Cardiac septum (tissue), 1 donor: Measurements from ENCODE around the gene ZNF454. TPM values are rescaled to one million over a fixed set of nuclear protein-coding genes. Genes with fewer than 3 reads are reported as not detected.

Source experiments
- DNase-seq: peaks from one replicate; pipeline ENCODE4 v3.0.0-alpha.2; 2020; ENCODE audit warnings: low spot score
- intact Hi-C: fragments of 100-400 bp; cut with DNase I; formaldehyde crosslinking; loops from one replicate; pipeline ENCODE4 v1.14.0; 2022
- total RNA-seq: library from RNA; stranded (reverse); fragmentation: NEBNext Ultra II Directional; extraction: Animal tissue kit (Norgen Biotek cat#: 25700); gene quantifications from one replicate; pipeline ENCODE4 v1.2.1, GENCODE V29; 2021
- donor health status: DM: no; HTN: no; CAD: no.

Gene ZNF454
- total RNA-seq, 1 donor from 2014 or later: 1.7 TPM

GRCh38 chr5:178991190-178992145 is 50.5 kb downstream of the ZNF454 start:
- intact Hi-C loops: no loop called here
- no peak for DNase-seq

DNA sequence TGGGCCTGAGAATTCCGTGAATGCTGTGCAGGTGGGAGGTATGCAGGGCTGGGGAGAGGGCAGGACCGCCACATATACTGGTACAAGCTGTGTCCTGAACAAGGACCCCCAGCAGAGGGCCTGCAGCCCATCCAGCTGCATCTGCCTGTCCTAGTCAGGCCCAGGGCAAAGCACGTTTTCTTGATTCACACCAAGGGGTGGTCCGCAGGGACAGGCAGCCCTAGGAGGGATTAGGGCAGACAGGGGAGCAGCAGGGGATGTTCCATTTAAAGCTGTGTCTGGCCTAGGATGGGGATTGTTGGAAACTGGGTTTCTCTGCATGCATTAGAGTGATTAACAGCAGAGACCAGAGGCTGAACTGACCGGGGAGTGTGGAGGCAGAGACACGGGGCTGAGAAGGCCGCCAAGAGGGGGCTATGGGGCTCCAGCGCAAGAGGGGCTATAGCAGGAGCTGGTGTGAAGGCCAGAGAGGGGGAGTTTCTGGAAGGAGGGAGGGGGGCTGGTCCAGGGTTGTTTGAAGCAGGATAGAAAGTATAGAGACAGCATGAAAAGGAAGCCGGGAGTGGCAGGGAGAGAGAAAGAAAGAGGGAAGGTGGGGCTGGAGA is 51.4 kb downstream of the ZNF454 start:
- no peak for DNase-seq
- intact Hi-C loops: no loop called here

DNA sequence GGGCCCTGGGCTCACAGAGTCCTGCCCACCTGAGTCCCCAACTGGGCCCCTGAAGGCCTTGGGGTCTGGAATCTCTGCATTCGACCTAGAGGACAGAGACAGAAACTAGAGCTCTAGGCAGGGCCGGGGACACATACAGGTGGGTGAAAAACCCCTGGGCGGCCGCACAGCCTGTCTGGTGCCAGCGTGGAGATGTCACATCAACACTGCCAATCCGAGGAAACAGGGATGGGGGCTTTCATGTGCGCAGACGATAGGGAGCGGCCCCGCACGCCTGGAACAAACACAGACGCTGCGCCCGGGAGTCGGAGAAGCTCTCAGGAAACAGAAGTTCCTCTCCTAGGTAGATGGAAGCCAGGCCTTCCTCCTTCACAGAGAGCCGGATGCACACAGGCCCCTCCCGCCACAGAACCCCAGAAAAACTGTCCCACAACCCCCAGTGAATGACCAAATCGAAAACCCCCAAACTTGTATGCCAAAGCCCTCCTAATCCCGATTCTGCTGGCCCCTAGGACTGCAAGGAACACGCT is 52.3 kb downstream of the ZNF454 start:
- DNase-seq: no peak
- intact Hi-C loops: no loop called here

DNA sequence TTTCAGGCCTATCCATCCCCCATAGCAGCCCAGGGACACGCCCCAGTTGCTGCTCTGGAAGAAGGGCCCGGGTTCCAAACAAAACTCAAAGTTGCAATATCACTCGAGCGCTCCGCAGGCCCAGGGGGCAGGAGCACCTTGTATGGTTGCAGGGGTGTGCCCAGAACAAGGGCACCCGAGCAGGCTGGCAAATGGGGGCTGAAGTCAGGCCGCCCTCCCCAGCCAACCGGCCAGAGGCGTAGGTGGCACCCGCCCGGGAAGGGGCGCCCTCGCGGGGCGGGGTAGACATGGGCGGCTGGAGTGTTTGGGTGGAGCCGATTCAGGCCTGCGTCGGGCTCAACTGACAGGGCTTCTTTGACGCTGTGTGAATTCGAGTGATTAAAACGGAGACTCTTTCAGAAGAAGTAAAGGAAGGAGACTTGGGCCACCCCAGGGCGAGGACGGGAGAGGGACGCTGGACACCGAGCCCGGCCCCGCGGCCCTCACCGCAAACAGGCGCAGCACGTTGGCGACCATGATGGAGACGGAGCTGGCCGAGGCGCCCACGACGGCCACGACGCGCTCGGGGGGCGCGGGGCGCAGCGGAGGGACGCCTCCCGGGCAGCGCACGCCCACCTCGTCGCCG is 53.1 kb downstream of the ZNF454 start:
- DNase-seq: no peak
- intact Hi-C loops: no loop called here

GRCh38 chr5:178994580-178995340 is 53.8 kb downstream of the ZNF454 start, which contains the start of gene GRM6:
TSS of gene GRM6 (minus strand) at chr5:178995320. CDS start at chr5:178994944, 376 bp downstream.
- no peak for DNase-seq
- intact Hi-C loops: no loop called here

DNA sequence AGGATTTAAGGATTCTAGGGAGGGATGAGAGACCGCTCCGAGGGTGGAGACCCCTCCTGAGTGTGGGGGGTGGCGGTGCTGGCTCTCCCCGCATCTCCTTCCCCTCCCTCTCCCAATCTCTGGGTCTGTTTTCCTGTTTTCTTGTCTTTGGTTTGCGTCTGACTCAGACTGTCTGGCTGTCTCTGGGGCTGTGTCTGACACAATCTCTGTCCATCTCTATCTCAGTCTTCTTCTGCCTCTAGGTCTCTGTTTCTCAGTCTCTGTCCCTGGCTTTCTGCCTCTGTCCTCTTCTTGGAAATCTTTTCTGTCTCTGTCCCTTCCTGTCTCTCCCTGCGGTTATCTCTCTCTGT is 54.3 kb downstream of the ZNF454 start:
- intact Hi-C loops: no loop called here
- no peak for DNase-seq

- intact Hi-C loops: no loop called here
- no peak for DNase-seq
These were observed 55.2 kb downstream of the ZNF454 start for GRCh38 chr5:178996156-178996555.

- DNase-seq: no peak
- intact Hi-C loops: no loop called here
These were observed 56.2 kb downstream of the ZNF454 start for GRCh38 chr5:178997191-178997590.

DNA sequence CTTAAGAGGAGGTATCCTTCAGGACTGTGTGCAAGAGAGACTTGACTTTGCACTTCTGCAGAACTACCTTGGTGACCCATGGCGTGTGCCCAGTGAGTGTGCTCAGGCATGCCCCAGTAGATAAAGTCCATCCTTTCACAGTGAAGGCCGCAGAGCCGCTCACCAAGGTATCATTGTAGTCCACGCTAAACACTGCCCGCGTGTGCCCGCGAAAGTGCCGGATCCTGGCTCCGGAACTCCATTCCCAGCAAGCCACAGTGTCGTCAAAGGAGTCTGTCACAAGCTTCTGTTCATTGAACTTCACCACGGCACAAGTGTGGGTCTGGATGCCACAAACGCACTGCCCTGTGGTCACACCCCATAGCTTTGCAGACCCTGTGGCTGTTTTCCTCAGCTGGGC is 57.4 kb downstream of the ZNF454 start:
- intact Hi-C loops: no loop called here
- DNase-seq: no peak

DNA sequence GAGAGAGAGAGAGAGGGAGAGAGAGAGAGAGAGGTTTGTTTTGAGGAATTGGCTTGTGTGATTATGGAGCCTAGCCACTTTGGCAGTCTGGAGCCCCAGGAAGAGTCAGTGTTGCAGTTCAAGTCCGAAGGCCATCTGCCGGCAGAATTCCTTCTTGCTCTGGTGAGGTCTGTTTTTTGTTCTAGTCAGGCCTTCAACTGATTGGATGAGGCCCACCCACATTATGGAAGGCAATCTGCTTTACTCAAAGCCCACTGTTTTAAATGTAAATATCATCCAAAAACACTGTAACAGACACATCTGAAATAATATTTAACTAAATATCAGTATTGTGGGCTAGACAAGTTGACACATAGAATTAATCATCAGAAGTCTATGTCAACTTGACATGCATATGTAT is 65.6 kb downstream of the ZNF454 start:
- DNase-seq: no peak
- intact Hi-C loops: no loop called here

- intact Hi-C loops: no loop called here
- DNase-seq: no peak
These were observed 67.7 kb downstream of the ZNF454 start for GRCh38 chr5:179008667-179009066.

Other genes with a start within 250 kb of the ZNF454 start
- 7.3 TPM for gene ZNF354A, start 210.5 kb upstream of the ZNF454 start, total RNA-seq
- gene ZNF354B, start 81.2 kb upstream of the ZNF454 start, total RNA-seq: 8.2 TPM
- gene ZFP2, start 45.3 kb upstream of the ZNF454 start, total RNA-seq: 1.2 TPM
- not detected for gene GRM6, start 54.1 kb downstream of the ZNF454 start, total RNA-seq
- gene ZNF879, start 82.6 kb downstream of the ZNF454 start, total RNA-seq: 3.9 TPM
- 4.0 TPM for gene ZNF354C, start 119.2 kb downstream of the ZNF454 start, total RNA-seq